ENCODE results near the gene CTNNA3. TPM values are rescaled to one million over a fixed set of nuclear protein-coding genes. Genes with fewer than 3 reads are reported as not detected.

The CTNNA3 gene
- total and polyA plus RNA-seq, 2 donors from 2014 or later: 0.45 to 0.72 TPM

DNA sequence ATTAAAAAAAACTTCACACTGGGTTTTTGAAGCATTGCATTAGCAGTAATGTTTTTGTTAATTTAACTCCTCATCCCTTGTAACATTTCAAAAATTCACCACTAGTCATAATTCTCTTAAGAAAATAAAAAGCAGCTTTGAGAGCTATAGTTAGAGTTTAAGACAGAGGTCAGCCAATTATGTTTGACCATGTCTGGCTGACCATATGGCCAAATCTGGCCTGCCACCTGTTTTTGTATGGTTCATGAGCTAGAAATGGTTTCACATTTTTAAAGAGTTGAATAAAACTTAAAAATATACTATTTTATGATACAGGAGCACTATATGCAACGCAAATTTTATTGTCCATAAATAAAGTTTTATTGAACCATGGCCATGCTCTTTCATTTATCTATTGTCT, 843.2 kb downstream of the CTNNA3 start:
- H3K27me3 ChIP-seq (ENCODE audit: control insufficient read depth, insufficient read depth, low read length): no peaks in the 10 kb centered on the region
- FAIRE-seq (no peak), DNase-seq (no peak)
- no peak overlapping the region for H3K27ac ChIP-seq (ENCODE audit: low read depth in 2 of 2, low read length in 2 of 2)
- no peaks in the 10 kb centered on the region for H3K4me1 ChIP-seq (ENCODE audit: control insufficient read depth in 2 of 3, insufficient read depth in 2 of 3, low read depth in 1 of 3, low read length in 3 of 3)
- no peak overlapping the region for H3K4me3 ChIP-seq (ENCODE audit: low read length in 3 of 3)
- TF ChIP-seq, protein P1, sequence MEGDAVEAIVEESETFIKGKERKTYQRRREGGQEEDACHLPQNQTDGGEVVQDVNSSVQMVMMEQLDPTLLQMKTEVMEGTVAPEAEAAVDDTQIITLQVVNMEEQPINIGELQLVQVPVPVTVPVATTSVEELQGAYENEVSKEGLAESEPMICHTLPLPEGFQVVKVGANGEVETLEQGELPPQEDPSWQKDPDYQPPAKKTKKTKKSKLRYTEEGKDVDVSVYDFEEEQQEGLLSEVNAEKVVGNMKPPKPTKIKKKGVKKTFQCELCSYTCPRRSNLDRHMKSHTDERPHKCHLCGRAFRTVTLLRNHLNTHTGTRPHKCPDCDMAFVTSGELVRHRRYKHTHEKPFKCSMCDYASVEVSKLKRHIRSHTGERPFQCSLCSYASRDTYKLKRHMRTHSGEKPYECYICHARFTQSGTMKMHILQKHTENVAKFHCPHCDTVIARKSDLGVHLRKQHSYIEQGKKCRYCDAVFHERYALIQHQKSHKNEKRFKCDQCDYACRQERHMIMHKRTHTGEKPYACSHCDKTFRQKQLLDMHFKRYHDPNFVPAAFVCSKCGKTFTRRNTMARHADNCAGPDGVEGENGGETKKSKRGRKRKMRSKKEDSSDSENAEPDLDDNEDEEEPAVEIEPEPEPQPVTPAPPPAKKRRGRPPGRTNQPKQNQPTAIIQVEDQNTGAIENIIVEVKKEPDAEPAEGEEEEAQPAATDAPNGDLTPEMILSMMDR (IDR thresholded peaks at IDR 0.05; ENCODE audit: borderline replicate concordance, extremely low read depth, insufficient read depth): no peak
- H3K9ac ChIP-seq (ENCODE audit: low read length in 3 of 3): no peak overlapping the region
- no peaks in the 10 kb centered on the region for H3K36me3 ChIP-seq (ENCODE audit: control insufficient read depth in 2 of 3, insufficient read depth in 3 of 3, low read length in 3 of 3)
- no peaks in the 10 kb centered on the region for H3K9me3 ChIP-seq (ENCODE audit: control insufficient read depth in 2 of 3, insufficient read depth in 1 of 3, low read length in 3 of 3)
- intact Hi-C loops (cut with DNase I): no loop called here

DNA sequence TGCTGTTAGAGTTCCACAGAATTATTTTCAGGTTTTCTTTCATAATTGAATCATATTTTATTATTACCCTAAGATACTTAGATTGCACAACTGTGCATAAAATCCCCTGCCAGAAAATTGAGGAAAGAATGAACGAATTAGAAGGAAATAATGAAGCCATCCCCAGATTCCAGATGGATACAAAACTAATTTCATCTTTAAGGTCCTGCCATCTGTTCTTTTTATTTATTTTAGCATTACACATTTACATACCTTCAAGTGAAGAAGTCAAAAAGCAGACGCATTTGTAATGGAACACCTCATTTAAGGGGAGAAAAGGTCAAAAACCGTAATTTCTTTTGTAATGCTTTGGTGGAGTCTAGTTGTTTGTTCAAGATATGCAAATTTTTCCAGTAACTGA, 847.1 kb downstream of the CTNNA3 start:
- intact Hi-C loops (cut with DNase I): no loop called here
- no peaks in the 10 kb centered on the region for H3K36me3 ChIP-seq (ENCODE audit: control insufficient read depth in 2 of 3, insufficient read depth in 3 of 3, low read length in 3 of 3)
- H3K4me1 ChIP-seq (ENCODE audit: control insufficient read depth in 2 of 3, insufficient read depth in 2 of 3, low read depth in 1 of 3, low read length in 3 of 3): no peaks in the 10 kb centered on the region
- DNase-seq (no peak), FAIRE-seq (no peak)
- no peaks in the 10 kb centered on the region for H3K27me3 ChIP-seq (ENCODE audit: control insufficient read depth, insufficient read depth, low read length)
- H3K27ac ChIP-seq (ENCODE audit: low read depth in 2 of 2, low read length in 2 of 2): no peak overlapping the region
- TF ChIP-seq, protein P1 (IDR thresholded peaks at IDR 0.05; ENCODE audit: borderline replicate concordance, extremely low read depth, insufficient read depth): no peak
- no peak overlapping the region for H3K9ac ChIP-seq (ENCODE audit: low read length in 3 of 3)
- H3K4me3 ChIP-seq (ENCODE audit: low read length in 3 of 3): no peak overlapping the region
- no peaks in the 10 kb centered on the region for H3K9me3 ChIP-seq (ENCODE audit: control insufficient read depth in 2 of 3, insufficient read depth in 1 of 3, low read length in 3 of 3)

DNA sequence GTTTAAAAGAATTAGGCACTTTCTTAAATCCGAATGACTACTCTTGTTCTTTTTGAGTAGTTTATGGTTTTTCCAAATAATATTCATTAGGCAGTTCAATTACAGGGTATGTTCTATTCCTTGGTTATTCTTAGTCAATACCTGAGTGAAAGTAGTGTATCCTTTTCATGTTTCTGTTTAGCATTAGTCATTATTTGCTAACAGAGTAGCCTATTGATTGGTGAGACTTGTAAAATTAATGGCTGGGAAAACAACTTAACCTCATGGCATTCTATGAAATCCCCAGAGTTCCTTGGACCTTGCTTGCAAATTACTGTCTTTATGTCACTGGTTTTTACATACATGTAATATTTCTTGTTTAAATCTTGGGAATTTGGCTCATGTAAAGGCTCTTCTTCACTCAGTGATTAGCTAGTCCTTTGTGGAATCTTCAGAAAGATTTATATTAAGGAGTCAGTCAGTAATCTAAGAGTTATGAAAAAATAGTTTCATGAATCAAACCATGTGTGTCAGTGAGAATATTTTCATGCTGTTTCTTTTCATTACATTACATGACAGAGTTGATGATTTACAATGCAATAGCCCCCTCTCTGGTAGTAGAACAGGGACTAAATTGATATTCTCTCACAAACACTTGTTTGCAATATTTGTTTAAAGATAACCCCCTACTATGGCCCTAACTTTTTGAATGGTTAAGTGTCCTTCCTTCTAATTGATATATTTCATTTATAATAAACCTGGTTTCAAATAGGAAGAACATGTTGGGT, 851.6 kb downstream of the CTNNA3 start:
- H3K27me3 ChIP-seq (ENCODE audit: control insufficient read depth, insufficient read depth, low read length): no peaks in the 10 kb centered on the region
- intact Hi-C loops (cut with DNase I): no loop called here
- H3K36me3 ChIP-seq (ENCODE audit: control insufficient read depth in 2 of 3, insufficient read depth in 3 of 3, low read length in 3 of 3): no peaks in the 10 kb centered on the region
- no peak overlapping the region for H3K9ac ChIP-seq (ENCODE audit: low read length in 3 of 3)
- no peak for DNase-seq
- H3K27ac ChIP-seq (ENCODE audit: low read depth in 2 of 2, low read length in 2 of 2): no peak overlapping the region
- no peaks in the 10 kb centered on the region for H3K9me3 ChIP-seq (ENCODE audit: control insufficient read depth in 2 of 3, insufficient read depth in 1 of 3, low read length in 3 of 3)
- no peak for FAIRE-seq
- no peak overlapping the region for H3K4me3 ChIP-seq (ENCODE audit: low read length in 3 of 3)
- TF ChIP-seq, protein P1 (IDR thresholded peaks at IDR 0.05; ENCODE audit: borderline replicate concordance, extremely low read depth, insufficient read depth): no peak
- no peaks in the 10 kb centered on the region for H3K4me1 ChIP-seq (ENCODE audit: control insufficient read depth in 2 of 3, insufficient read depth in 2 of 3, low read depth in 1 of 3, low read length in 3 of 3)

All from kidney (tissue), 14 donors.